ENCODE results near the gene ATP6V0A4. TPM values are rescaled to one million over a fixed set of nuclear protein-coding genes. Genes with fewer than 3 reads are reported as not detected.

Gene ATP6V0A4
- total RNA-seq, 4 donors from 2014 or later, result not detected

GRCh38 chr7:138832966-138833365 is 35.0 kb upstream of the ATP6V0A4 start:
- peaks cover 0 to 5% (median 0%) of the 10 kb centered on the region in 3 donors for H3K36me3 ChIP-seq
- peaks cover 0 to 4% (median 0%) of the 10 kb centered on the region in 4 donors for H3K9me3 ChIP-seq
- H3K4me3 ChIP-seq, result no peak overlapping the region
- no peak for DNase-seq (ENCODE audit: low spot score in 2 of 2)
- H3K27ac ChIP-seq, result no peak overlapping the region
- no peaks in the 10 kb centered on the region for H3K27me3 ChIP-seq
- no peak for TF ChIP-seq POLR2A (IDR thresholded peaks at IDR 0.05)
- TF ChIP-seq CTCF (IDR thresholded peaks at IDR 0.05), result no peak
- WGBS, 2 donors, result 90 to 94% methylated on average over 10 of the region's 10 CpGs
- H3K4me1 ChIP-seq, result no peaks in the 10 kb centered on the region

- Histone ChIP-seq H3K4me3 (no peak overlapping the region), H3K27me3 (no peaks in the 10 kb centered on the region), H3K4me1 (no peaks in the 10 kb centered on the region), H3K27ac (no peak overlapping the region), H3K9me3 (peaks cover 0 to 16% (median 0%) of the 10 kb centered on the region in 4 donors), H3K36me3 (no peaks in the 10 kb centered on the region)
- TF ChIP-seq EP300 (IDR thresholded peaks at IDR 0.05) (no peak), POLR2A (IDR thresholded peaks at IDR 0.05) (no peak), CTCF (IDR thresholded peaks at IDR 0.05) (no peak)
- WGBS, 2 donors, result 90 to 91% methylated on average over 11 of the region's 11 CpGs
- no peak for DNase-seq (ENCODE audit: low spot score in 2 of 2)
These were observed 31.3 kb upstream of the ATP6V0A4 start for GRCh38 chr7:138829335-138829734.

GRCh38 chr7:138828302-138828701 is 30.3 kb upstream of the ATP6V0A4 start:
- TF ChIP-seq POLR2A (IDR thresholded peaks at IDR 0.05) (no peak), EP300 (IDR thresholded peaks at IDR 0.05) (no peak), CTCF (IDR thresholded peaks at IDR 0.05) (no peak)
- no peak for DNase-seq (ENCODE audit: low spot score in 2 of 2)
- 57 to 62% methylated on average over 2 of the region's 2 CpGs for WGBS, 2 donors
- H3K4me3 ChIP-seq, result no peak overlapping the region
- no peaks in the 10 kb centered on the region for H3K27me3 ChIP-seq
- no peak overlapping the region for H3K27ac ChIP-seq
- peaks cover 0 to 16% (median 0%) of the 10 kb centered on the region in 4 donors for H3K9me3 ChIP-seq
- no peaks in the 10 kb centered on the region for H3K36me3 ChIP-seq
- H3K4me1 ChIP-seq, result no peaks in the 10 kb centered on the region

GRCh38 chr7:138825049-138825721 is 27.2 kb upstream of the ATP6V0A4 start:
- H3K4me1 ChIP-seq, result no peaks in the 10 kb centered on the region
- H3K9me3 ChIP-seq, result peaks cover 0 to 16% (median 0%) of the 10 kb centered on the region in 4 donors
- 80 to 86% methylated on average over 11 of the region's 11 CpGs for WGBS, 2 donors
- no peak overlapping the region for H3K4me3 ChIP-seq
- DNase-seq (ENCODE audit: low spot score in 2 of 2), result no peak
- H3K27me3 ChIP-seq, result no peaks in the 10 kb centered on the region
- no peaks in the 10 kb centered on the region for H3K36me3 ChIP-seq
- no peak for TF ChIP-seq CTCF (IDR thresholded peaks at IDR 0.05)
- TF ChIP-seq EP300 (IDR thresholded peaks at IDR 0.05), result no peak
- TF ChIP-seq POLR2A (IDR thresholded peaks at IDR 0.05), result no peak
- H3K27ac ChIP-seq, result no peak overlapping the region

GRCh38 chr7:138822867-138823535 is 25.0 kb upstream of the ATP6V0A4 start:
- 92 to 96% methylated on average over 11 of the region's 11 CpGs for WGBS, 2 donors
- no peak for TF ChIP-seq CTCF (IDR thresholded peaks at IDR 0.05)
- TF ChIP-seq EP300 (IDR thresholded peaks at IDR 0.05), result no peak
- no peak for TF ChIP-seq POLR2A (IDR thresholded peaks at IDR 0.05)
- no peak overlapping the region for H3K4me3 ChIP-seq
- no peak overlapping the region for H3K27ac ChIP-seq
- no peaks in the 10 kb centered on the region for H3K36me3 ChIP-seq
- DNase-seq (ENCODE audit: low spot score in 2 of 2), result no peak
- H3K27me3 ChIP-seq, result no peaks in the 10 kb centered on the region
- no peaks in the 10 kb centered on the region for H3K4me1 ChIP-seq
- peaks cover 0 to 12% (median 0%) of the 10 kb centered on the region in 4 donors for H3K9me3 ChIP-seq

All from tibial nerve (tissue), 4 donors.